NT2/D1 (cell line): ENCODE data around the gene EPB42.

ENCODE experiments used
- YY1 ChIP-seq: IDR thresholded peaks from 2 replicates; pipeline ENCODE4 v1.6.1; 2011; ENCODE audit not compliant: insufficient read length, insufficient read depth
- ZNF274 ChIP-seq: IDR thresholded peaks from 2 replicates; pipeline ENCODE4 v1.6.1; 2011; ENCODE audit warnings: mild to moderate bottlenecking, low read depth, low read length

DNA sequence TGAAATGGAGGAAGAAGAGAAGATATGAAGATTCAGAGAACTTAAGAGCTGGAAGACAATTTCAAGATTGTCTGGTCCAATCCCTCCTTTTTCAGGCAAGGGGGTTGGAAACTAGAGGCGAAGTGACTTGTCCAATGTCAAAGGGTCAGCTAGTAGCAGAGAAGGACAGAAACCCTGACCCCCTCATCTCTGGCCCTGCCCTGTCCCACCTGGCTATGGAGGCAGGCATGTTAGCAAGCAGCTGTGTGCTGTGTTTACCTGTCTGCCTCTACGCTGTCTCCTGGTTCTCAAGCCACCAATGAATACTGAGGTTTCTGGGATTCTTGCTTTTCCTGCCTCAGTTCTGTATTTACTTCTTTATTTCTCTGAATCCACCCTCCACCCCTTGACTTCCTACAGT, 45.6 kb upstream of the EPB42 start:
- TF ChIP-seq YY1: no peak
- TF ChIP-seq ZNF274: no peak
